Peyer's patch (tissue), 4 donors: ENCODE results near the gene ZFYVE26.
"Not testable (repeated sequence)": the region's sequence is repeated elsewhere in the genome, so short reads cannot be mapped to it uniquely, and the experiment has no call there.

Source experiments
- CTCF ChIP-seq, 6 experiments: fragments of 450-650 bp in 4 of 6; fragments of 200-600 bp in 2 of 6; sonication (generic) in 1 of 6; IDR thresholded peaks; one replicate each; pipeline ENCODE4 v1.5.1; 2017 to 2019; ENCODE audit warnings: antibody characterized with exemption in 6 of 6, mild to moderate bottlenecking in 3 of 6, moderate library complexity in 1 of 6
- POLR2A ChIP-seq, 2 donors: fragments of 450-650 bp; IDR thresholded peaks; one replicate each; pipeline ENCODE4 v1.5.1; 2017; ENCODE audit warnings: antibody characterized with exemption in 2 of 2, mild to moderate bottlenecking in 2 of 2, moderate library complexity in 2 of 2

DNA sequence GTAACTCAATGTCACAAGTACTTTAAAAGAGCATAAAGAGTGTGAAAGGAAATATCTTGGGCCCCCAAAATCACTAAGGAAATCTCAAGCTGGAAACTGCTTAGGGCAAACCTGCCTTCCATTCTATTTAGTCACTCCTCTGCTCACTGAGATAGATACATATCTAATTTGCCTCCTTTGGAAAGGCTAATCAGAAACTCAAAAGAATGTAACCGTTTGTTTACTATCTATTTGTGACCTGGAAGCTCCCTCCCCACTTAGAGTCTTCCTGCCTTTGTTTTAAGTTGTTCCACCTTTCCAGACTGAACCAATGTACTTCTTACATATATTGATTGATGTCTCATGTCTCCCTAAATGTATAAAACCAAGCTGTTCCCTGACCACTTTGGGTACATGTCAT, 106.6 kb downstream of the ZFYVE26 start:
- TF ChIP-seq CTCF, POLR2A (IDR thresholded peaks at IDR 0.05): not testable (repeated sequence)
